Keratinocyte (primary cell): ENCODE data around the gene DENND2C. TPM values are rescaled to one million over a fixed set of nuclear protein-coding genes. Genes with fewer than 3 reads are reported as not detected.

Experiments used
- DNase-seq: peaks from one replicate; pipeline ENCODE4 v3.0.0-alpha.2; 2011; ENCODE audit warnings: low read depth, missing footprints, low spot score
- FAIRE-seq: peaks from 2 replicates; lab custom pipeline; 2011; peaks lifted over from hg19 to GRCh38; lab: Jason Lieb, UNC
- H2AFZ ChIP-seq: 2 replicates; pipeline ENCODE4 v1.6.0; 2012; ENCODE audit warnings: low read length, control low read depth, inconsistent platforms; ENCODE audit not compliant: control insufficient read depth
- H3K27ac ChIP-seq: 2 replicates; pipeline ENCODE4 v1.5.1; 2011; ENCODE audit warnings: low read length; ENCODE audit not compliant: control insufficient read depth, insufficient read depth
- H3K27me3 ChIP-seq: 3 replicates; pipeline ENCODE4 v1.6.0; 2011; ENCODE audit warnings: low read length; ENCODE audit not compliant: control insufficient read depth, insufficient read depth; ENCODE audit errors: extremely low read depth
- H3K36me3 ChIP-seq, 2 experiments: 2 replicates in 1 of 2; 3 replicates in 1 of 2; pipeline ENCODE4 v1.5.1; 2011; ENCODE audit warnings: low read length in 2 of 2, mild to moderate bottlenecking in 1 of 2; ENCODE audit not compliant: control insufficient read depth in 2 of 2, insufficient read depth in 2 of 2; ENCODE audit errors: extremely low read depth in 1 of 2
- H3K4me1 ChIP-seq: 3 replicates; pipeline ENCODE4 v1.5.1; 2011; ENCODE audit warnings: low read length; ENCODE audit not compliant: control insufficient read depth, insufficient read depth; ENCODE audit errors: extremely low read depth
- H3K4me2 ChIP-seq: 3 replicates; pipeline ENCODE4 v1.6.0; 2011; ENCODE audit warnings: low read depth, low read length; ENCODE audit not compliant: control insufficient read depth, insufficient read depth; ENCODE audit errors: extremely low read depth
- H3K4me3 ChIP-seq, 3 experiments: fragments of 200-600 bp in 1 of 3; sonication (generic) in 1 of 3; 2 replicates in 2 of 3; 3 replicates in 1 of 3; pipeline ENCODE4 v1.5.1; 2011 to 2016; ENCODE audit warnings: low read length in 3 of 3, mild to moderate bottlenecking in 3 of 3, control low read depth in 2 of 3, inconsistent platforms in 1 of 3, low read depth in 1 of 3, mixed read lengths in 1 of 3, mixed run types in 1 of 3, moderate library complexity in 1 of 3; ENCODE audit not compliant: control insufficient read depth in 2 of 3, insufficient read depth in 2 of 3; ENCODE audit errors: extremely low read depth in 1 of 3
- H3K79me2 ChIP-seq: 2 replicates; pipeline ENCODE4 v1.6.0; 2012; ENCODE audit warnings: low read length; ENCODE audit not compliant: control insufficient read depth, insufficient read depth
- H3K9ac ChIP-seq: 3 replicates; pipeline ENCODE4 v1.6.0; 2011; ENCODE audit warnings: low read length; ENCODE audit not compliant: control insufficient read depth, insufficient read depth; ENCODE audit errors: extremely low read depth
- H3K9me1 ChIP-seq: 3 replicates; pipeline ENCODE4 v1.6.0; 2011; ENCODE audit warnings: low read length; ENCODE audit not compliant: control insufficient read depth, insufficient read depth; ENCODE audit errors: extremely low read depth
- H3K9me3 ChIP-seq: 2 replicates; pipeline ENCODE4 v1.5.1; 2012; ENCODE audit warnings: low read depth, low read length; ENCODE audit not compliant: control insufficient read depth
- H4K20me1 ChIP-seq: 3 replicates; pipeline ENCODE4 v1.6.0; 2011; ENCODE audit warnings: low read length; ENCODE audit not compliant: control insufficient read depth, insufficient read depth; ENCODE audit errors: extremely low read depth
- EZH2 ChIP-seq: IDR thresholded peaks from one replicate; pipeline ENCODE4 v1.6.1; 2012; ENCODE audit warnings: inconsistent platforms, mild to moderate bottlenecking, low read length, moderate library complexity
- dilution Hi-C: fragments of 300-500 bp; cut with MboI; formaldehyde crosslinking; loops from one replicate; pipeline ENCODE4 v1.7.0; 2020; ENCODE audit warnings: low sequenced_read_pairs; ENCODE audit not compliant: extremely low pct_ligation_motif_present
- polyA plus RNA-seq, 5 experiments: library from polyadenylated mRNA; depleted of rRNA in 3 of 5; stranded (reverse) in 3 of 5; stranded (forward) in 1 of 5; unstranded in 1 of 5; fragments of >200 nt; gene quantifications; 1 replicate in 1 of 5; 2 replicates in 3 of 5; 3 replicates in 1 of 5; pipeline versions ENCODE4 v1.2.1 to v1.2.3, GENCODE V29; 2011 to 2012; ENCODE audit warnings: missing spikeins in 2 of 5, low read depth in 1 of 5, low replicate concordance in 1 of 5
- TF ChIP-seq, protein P1 (sequence below), 3 experiments: IDR thresholded peaks in 1 of 3; conservative IDR thresholded peaks in 1 of 3; optimal IDR thresholded peaks in 1 of 3; 2 replicates in 2 of 3; 3 replicates in 1 of 3; pipeline versions ENCODE3 to v1.5.1; 2011; ENCODE audit warnings: low read length in 3 of 3, mild to moderate bottlenecking in 3 of 3, moderate library complexity in 2 of 3, control low read depth in 1 of 3, inconsistent platforms in 1 of 3; ENCODE audit not compliant: insufficient read depth in 2 of 3; ENCODE audit errors: extremely low read depth in 1 of 3

The DENND2C gene
- polyA plus RNA-seq, 1 donor (not counting 4 experiments of a cell fraction or from before 2014, with no cell fraction given), result 9.5 TPM

DNA sequence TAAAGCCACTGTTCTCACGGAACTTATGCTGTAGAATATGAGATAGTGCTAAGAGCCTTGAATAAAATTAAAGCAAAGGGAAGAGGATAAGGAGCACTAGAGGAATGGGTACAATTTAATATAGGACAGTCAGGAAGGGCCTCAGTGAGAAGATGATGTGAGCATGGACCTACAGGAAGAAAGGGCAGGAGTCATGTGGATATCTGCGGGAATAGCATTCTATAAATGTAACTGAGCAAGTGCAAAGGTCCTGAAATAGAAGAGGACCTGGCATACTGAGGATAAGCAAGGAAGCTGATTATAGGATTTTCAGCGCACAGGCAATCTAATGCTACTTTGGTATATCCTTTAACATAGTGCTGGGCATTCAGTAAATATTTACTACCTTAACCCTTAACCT is 75.8 kb downstream of the DENND2C start:
- DNase-seq (no peak), FAIRE-seq (no peak)
- no peaks in the 10 kb centered on the region for H3K9me1 ChIP-seq
- H3K27me3 ChIP-seq, result no peaks in the 10 kb centered on the region
- H3K4me3 ChIP-seq, result no peak overlapping the region
- no peak overlapping the region for H3K4me2 ChIP-seq
- H3K9me3 ChIP-seq, result no peaks in the 10 kb centered on the region
- no peak overlapping the region for H3K27ac ChIP-seq
- H3K4me1 ChIP-seq, result peaks cover 4% of the 10 kb centered on the region
- H3K36me3 ChIP-seq, result peaks cover 4 to 13% of the 10 kb centered on the region in 2 experiments
- TF ChIP-seq EZH2, result no peak
- TF ChIP-seq, protein P1, sequence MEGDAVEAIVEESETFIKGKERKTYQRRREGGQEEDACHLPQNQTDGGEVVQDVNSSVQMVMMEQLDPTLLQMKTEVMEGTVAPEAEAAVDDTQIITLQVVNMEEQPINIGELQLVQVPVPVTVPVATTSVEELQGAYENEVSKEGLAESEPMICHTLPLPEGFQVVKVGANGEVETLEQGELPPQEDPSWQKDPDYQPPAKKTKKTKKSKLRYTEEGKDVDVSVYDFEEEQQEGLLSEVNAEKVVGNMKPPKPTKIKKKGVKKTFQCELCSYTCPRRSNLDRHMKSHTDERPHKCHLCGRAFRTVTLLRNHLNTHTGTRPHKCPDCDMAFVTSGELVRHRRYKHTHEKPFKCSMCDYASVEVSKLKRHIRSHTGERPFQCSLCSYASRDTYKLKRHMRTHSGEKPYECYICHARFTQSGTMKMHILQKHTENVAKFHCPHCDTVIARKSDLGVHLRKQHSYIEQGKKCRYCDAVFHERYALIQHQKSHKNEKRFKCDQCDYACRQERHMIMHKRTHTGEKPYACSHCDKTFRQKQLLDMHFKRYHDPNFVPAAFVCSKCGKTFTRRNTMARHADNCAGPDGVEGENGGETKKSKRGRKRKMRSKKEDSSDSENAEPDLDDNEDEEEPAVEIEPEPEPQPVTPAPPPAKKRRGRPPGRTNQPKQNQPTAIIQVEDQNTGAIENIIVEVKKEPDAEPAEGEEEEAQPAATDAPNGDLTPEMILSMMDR (optimal IDR thresholded peaks at IDR 0.05 in 1 of 3, IDR thresholded peaks at IDR 0.05 in 1 of 3, conservative IDR thresholded peaks at IDR 0.05 in 1 of 3; ENCODE audit: extremely low read depth in 1 of 3, insufficient read depth in 2 of 3, low read length in 3 of 3), result no peak
- no peaks in the 10 kb centered on the region for H3K79me2 ChIP-seq
- dilution Hi-C loops, result no loop called here
- no peak overlapping the region for H2AFZ ChIP-seq
- no peak overlapping the region for H3K9ac ChIP-seq
- H4K20me1 ChIP-seq, result no peaks in the 10 kb centered on the region

DNA sequence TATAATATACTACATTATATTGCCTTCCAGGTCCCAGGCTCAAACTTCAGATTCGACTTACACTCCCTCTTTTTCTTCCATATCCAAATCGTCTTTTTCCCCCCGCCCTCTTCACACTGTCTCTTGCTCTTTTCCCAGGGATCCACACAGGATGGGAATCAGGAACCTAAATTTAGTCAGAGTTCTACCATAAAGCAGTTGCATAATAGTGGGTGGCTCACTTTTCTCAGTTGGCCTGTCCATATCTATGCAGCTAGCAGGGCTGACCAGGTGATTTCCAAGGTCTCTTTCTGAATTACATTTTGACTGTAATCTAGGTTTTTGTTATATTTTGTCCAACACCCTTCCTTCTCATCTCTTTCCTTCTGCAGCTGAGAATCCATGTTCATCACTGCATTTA is 80.7 kb downstream of the DENND2C start:
- dilution Hi-C loops, result no loop called here
- Histone ChIP-seq H3K9me3 (no peaks in the 10 kb centered on the region), H3K27ac (no peak overlapping the region), H2AFZ (no peak overlapping the region), H3K9ac (no peak overlapping the region), H3K27me3 (no peaks in the 10 kb centered on the region), H3K4me2 (no peak overlapping the region), H4K20me1 (no peaks in the 10 kb centered on the region), H3K36me3 (peaks cover 9 to 23% of the 10 kb centered on the region in 2 experiments), H3K79me2 (no peaks in the 10 kb centered on the region), H3K4me1 (no peaks in the 10 kb centered on the region), H3K4me3 (no peak overlapping the region), H3K9me1 (no peaks in the 10 kb centered on the region)
- TF ChIP-seq, protein P1 (optimal IDR thresholded peaks at IDR 0.05 in 1 of 3, IDR thresholded peaks at IDR 0.05 in 1 of 3, conservative IDR thresholded peaks at IDR 0.05 in 1 of 3; ENCODE audit: extremely low read depth in 1 of 3, insufficient read depth in 2 of 3, low read length in 3 of 3), result no peak
- no peak for TF ChIP-seq EZH2
- no peak for FAIRE-seq
- no peak for DNase-seq
